ENCODE results near the gene KCNH8. TPM values are rescaled to one million over a fixed set of nuclear protein-coding genes. Genes with fewer than 3 reads are reported as not detected.

Gene KCNH8
- total RNA-seq, 1 experiment from 2014 or later, result 3.7 TPM

- Histone ChIP-seq H3T11ph (ENCODE audit: low read length) (no peak overlapping the region), H3K4me2 (ENCODE audit: insufficient read depth, insufficient read length, low read length) (no peak overlapping the region), H4K91ac (ENCODE audit: insufficient read length, low read depth, low read length) (no peak overlapping the region), H2AFZ (ENCODE audit: low read length) (no peak overlapping the region), H4K5ac (ENCODE audit: insufficient read length, low read depth, low read length) (no peak overlapping the region), H3K23ac (ENCODE audit: insufficient read length, low read depth, low read length) (no peak overlapping the region), H3K9ac (ENCODE audit: extremely low read depth, insufficient read length, low read length) (no peak overlapping the region), H3K4me1 (ENCODE audit: insufficient read depth, low read length) (no peaks in the 10 kb centered on the region), H3K27ac (ENCODE audit: insufficient read length, low read depth, low read length) (no peak overlapping the region), H3K23me2 (ENCODE audit: insufficient read length, low read depth, low read length, poor library complexity, severe bottlenecking) (no peaks in the 10 kb centered on the region), H3K56ac (ENCODE audit: insufficient read length, low read depth, low read length) (no peak overlapping the region), H2BK20ac (ENCODE audit: low read depth, low read length, poor library complexity, severe bottlenecking) (no peak overlapping the region), H3K18ac (ENCODE audit: insufficient read length, low read depth, low read length) (no peak overlapping the region), H3K27me3 (ENCODE audit: insufficient read depth, low read length) (no peaks in the 10 kb centered on the region), H2BK12ac (ENCODE audit: insufficient read length, low read depth, low read length) (no peak overlapping the region), H2AK5ac (ENCODE audit: insufficient read length, low read length) (no peak overlapping the region), H3K79me2 (ENCODE audit: insufficient read depth, low read length) (no peaks in the 10 kb centered on the region), H3K79me1 (ENCODE audit: insufficient read depth, low read depth, low read length, poor library complexity, severe bottlenecking) (no peaks in the 10 kb centered on the region), H2BK5ac (ENCODE audit: insufficient read length, low read length) (no peak overlapping the region), H4K20me1 (ENCODE audit: control insufficient read depth, insufficient read depth, insufficient read length) (no peaks in the 10 kb centered on the region), H3K14ac (ENCODE audit: insufficient read depth, low read length) (no peak overlapping the region), H2BK15ac (ENCODE audit: low read depth, low read length) (no peak overlapping the region), H3K9me3 (ENCODE audit: control insufficient read depth, low read depth, low read length) (no peaks in the 10 kb centered on the region), H4K8ac (replicated peaks; ENCODE audit: insufficient read length, low read depth, low read length) (no peak overlapping the region), H3K4ac (ENCODE audit: low read depth, low read length) (no peak overlapping the region), H2BK120ac (ENCODE audit: low read depth, low read length, poor library complexity, severe bottlenecking) (no peak overlapping the region)
- Mint-ChIP-seq H3K36me3 (ENCODE audit: insufficient read depth in 1 of 3, low read depth in 3 of 3) (no peaks in the 10 kb centered on the region), H3K4me3 (no peak overlapping the region), H3K27ac (no peak overlapping the region), H3K27me3 (ENCODE audit: low read depth) (no peaks in the 10 kb centered on the region), H3K9me3 (no peaks in the 10 kb centered on the region), H3K4me1 (peaks cover under 1 to 2% of the 10 kb centered on the region in 2 experiments; a peak in 1 of 4 replicates)
- no peak for DNase-seq
- TF ChIP-seq CTCF (conservative IDR thresholded peaks at IDR 0.05), result no peak
- no CpG with 5 or more reads among the region's 1 CpG for WGBS (ENCODE audit: extremely low coverage, insufficient read length, low lambda C conversion rate)
These were observed 383.1 kb downstream of the KCNH8 start for GRCh38 chr3:19531426-19531825.
